AG04449 (cell line): ENCODE data around the gene SP4.

Experiments used
- CTCF ChIA-PET: fragments of 350-600 bp; formaldehyde crosslinking; extraction: SDS; loops from one replicate; lab custom pipeline; 2021; ENCODE audit warnings: antibody characterized with exemption; lab: Yijun Ruan, JAX
- POLR2A ChIA-PET: fragments of 400-600, 350-600 bp; formaldehyde crosslinking; extraction: SDS; loops from one replicate; lab custom pipeline; 2020; ENCODE audit warnings: antibody characterized with exemption, inconsistent platforms; lab: Yijun Ruan, JAX
- DNase-seq: peaks from one replicate; pipeline ENCODE4 v3.0.0-alpha.2; 2010; ENCODE audit warnings: low read depth, low spot score
- H3K4me3 ChIP-seq: 2 replicates; pipeline ENCODE4 v1.5.1; 2011; ENCODE audit warnings: low read depth, mild to moderate bottlenecking, control low read depth, low read length
- CTCF ChIP-seq: IDR thresholded peaks from one replicate; pipeline ENCODE4 v1.5.1; 2011; ENCODE audit warnings: mild to moderate bottlenecking, moderate library complexity, low read length, control low read depth, inconsistent platforms; ENCODE audit not compliant: insufficient read depth; ENCODE audit errors: missing control alignments

SP4 gene

GRCh38 chr7:21469894-21470293 is 42.0 kb downstream of the SP4 start:
- ChIA-PET POLR2A (no interaction called here), CTCF (no interaction called here)
- no peak for DNase-seq
- no peak overlapping the region for H3K4me3 ChIP-seq
- no peak for TF ChIP-seq CTCF

- ChIA-PET CTCF (no interaction called here), POLR2A (no interaction called here)
- H3K4me3 ChIP-seq, result no peak overlapping the region
- no peak for DNase-seq
- TF ChIP-seq CTCF, result no peak
Observed at GRCh38 chr7:21472029-21472428, 44.1 kb downstream of the SP4 start.

- POLR2A ChIA-PET, result no interaction called here
- no peak for DNase-seq
- H3K4me3 ChIP-seq, result no peak overlapping the region
- CTCF ChIA-PET, result no interaction called here
- no peak for TF ChIP-seq CTCF
Observed at GRCh38 chr7:21476429-21476828, 48.5 kb downstream of the SP4 start.

GRCh38 chr7:21480693-21481403 is 53.0 kb downstream of the SP4 start:
- CTCF ChIA-PET, result no interaction called here

GRCh38 chr7:21486511-21486910 is 58.6 kb downstream of the SP4 start:
- ChIA-PET CTCF (no interaction called here), POLR2A (no interaction called here)

More at GRCh38 chr7:21480693-21481403, 53.0 kb downstream of the SP4 start:
- DNase-seq, result no peak
- POLR2A ChIA-PET, result no interaction called here
- no peak for TF ChIP-seq CTCF
- H3K4me3 ChIP-seq, result no peak overlapping the region

GRCh38 chr7:21495731-21496130 is 67.8 kb downstream of the SP4 start:
- CTCF ChIA-PET, result no interaction called here
- no peak overlapping the region for H3K4me3 ChIP-seq
- no peak for DNase-seq
- POLR2A ChIA-PET, result no interaction called here
- no peak for TF ChIP-seq CTCF

More at GRCh38 chr7:21486511-21486910, 58.6 kb downstream of the SP4 start:
- no peak for DNase-seq
- no peak for TF ChIP-seq CTCF
- no peak overlapping the region for H3K4me3 ChIP-seq
